ENCODE data around the gene KIFC3.

KIFC3 gene

DNA sequence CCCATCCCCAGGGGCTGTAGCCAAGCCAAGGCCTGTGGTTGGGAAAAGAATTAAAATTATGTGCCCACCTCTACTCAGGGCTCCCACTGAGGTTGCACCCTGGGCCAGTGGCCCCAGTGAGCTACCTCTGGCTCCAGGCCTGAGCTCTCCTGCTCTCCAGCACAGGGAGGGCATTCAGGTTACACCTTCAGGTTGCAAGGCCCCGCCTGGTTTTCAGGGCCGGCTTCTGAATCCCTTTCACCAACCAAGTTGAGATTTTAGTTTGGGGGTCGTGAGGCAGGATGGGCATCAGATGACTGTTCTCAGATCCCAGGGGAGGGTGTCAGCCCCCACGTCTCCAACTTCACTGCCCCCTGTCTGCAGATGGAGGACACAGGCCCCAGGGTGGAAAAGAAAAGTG is 74.7 kb downstream of the KIFC3 start:
- TF ChIP-seq TAF1 (IDR thresholded peaks at IDR 0.05; ENCODE audit: borderline replicate concordance, insufficient read depth, low read length) (no peak), SIN3A (IDR thresholded peaks at IDR 0.05; ENCODE audit: borderline replicate concordance, insufficient read depth, low read length) (no peak), POLR2AphosphoS5 (IDR thresholded peaks at IDR 0.05; ENCODE audit: low read depth, low read length) (no peak), FOXP2 (optimal IDR thresholded peaks at IDR 0.05; ENCODE audit: borderline replicate concordance, extremely low read depth, extremely low read length, insufficient read depth) (no peak)
- TF ChIP-seq, protein P1, sequence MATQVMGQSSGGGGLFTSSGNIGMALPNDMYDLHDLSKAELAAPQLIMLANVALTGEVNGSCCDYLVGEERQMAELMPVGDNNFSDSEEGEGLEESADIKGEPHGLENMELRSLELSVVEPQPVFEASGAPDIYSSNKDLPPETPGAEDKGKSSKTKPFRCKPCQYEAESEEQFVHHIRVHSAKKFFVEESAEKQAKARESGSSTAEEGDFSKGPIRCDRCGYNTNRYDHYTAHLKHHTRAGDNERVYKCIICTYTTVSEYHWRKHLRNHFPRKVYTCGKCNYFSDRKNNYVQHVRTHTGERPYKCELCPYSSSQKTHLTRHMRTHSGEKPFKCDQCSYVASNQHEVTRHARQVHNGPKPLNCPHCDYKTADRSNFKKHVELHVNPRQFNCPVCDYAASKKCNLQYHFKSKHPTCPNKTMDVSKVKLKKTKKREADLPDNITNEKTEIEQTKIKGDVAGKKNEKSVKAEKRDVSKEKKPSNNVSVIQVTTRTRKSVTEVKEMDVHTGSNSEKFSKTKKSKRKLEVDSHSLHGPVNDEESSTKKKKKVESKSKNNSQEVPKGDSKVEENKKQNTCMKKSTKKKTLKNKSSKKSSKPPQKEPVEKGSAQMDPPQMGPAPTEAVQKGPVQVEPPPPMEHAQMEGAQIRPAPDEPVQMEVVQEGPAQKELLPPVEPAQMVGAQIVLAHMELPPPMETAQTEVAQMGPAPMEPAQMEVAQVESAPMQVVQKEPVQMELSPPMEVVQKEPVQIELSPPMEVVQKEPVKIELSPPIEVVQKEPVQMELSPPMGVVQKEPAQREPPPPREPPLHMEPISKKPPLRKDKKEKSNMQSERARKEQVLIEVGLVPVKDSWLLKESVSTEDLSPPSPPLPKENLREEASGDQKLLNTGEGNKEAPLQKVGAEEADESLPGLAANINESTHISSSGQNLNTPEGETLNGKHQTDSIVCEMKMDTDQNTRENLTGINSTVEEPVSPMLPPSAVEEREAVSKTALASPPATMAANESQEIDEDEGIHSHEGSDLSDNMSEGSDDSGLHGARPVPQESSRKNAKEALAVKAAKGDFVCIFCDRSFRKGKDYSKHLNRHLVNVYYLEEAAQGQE (IDR thresholded peaks at IDR 0.05; ENCODE audit: insufficient read depth in 1 of 2, low read depth in 2 of 2, low read length in 2 of 2) = no peak

DNA sequence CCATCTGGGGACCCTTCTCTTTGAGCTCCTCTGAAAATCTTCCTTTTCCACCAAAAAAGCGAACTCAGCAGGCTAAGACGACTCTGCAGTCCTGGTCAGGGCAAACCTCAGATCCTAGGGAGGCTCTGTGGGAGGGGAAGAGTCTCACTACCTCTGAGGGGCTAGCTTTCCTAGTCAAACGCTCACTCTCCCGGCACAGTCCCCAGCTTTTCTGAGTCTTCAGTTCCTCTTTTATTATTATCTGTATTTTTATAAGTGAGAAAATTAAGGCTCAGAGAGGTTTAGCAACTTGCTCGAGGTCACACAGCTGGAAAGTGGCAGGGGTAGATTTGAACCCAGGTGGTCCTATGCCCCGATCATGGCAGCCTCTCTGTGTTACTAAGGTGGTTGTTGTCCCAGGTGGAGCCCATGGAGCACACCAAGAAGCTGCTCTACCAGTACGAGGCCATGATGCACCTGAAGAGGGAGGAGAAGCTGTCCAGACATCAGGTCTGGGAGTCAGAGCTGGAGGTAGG is 75.8 kb downstream of the KIFC3 start:
- TF ChIP-seq TAF1 (IDR thresholded peaks at IDR 0.05; ENCODE audit: borderline replicate concordance, insufficient read depth, low read length) = no peak
- TF ChIP-seq SIN3A (IDR thresholded peaks at IDR 0.05; ENCODE audit: borderline replicate concordance, insufficient read depth, low read length) = no peak
- no peak for TF ChIP-seq POLR2AphosphoS5 (IDR thresholded peaks at IDR 0.05; ENCODE audit: low read depth, low read length)
- TF ChIP-seq FOXP2 (optimal IDR thresholded peaks at IDR 0.05; ENCODE audit: borderline replicate concordance, extremely low read depth, extremely low read length, insufficient read depth) = no peak
- TF ChIP-seq, protein P1 (IDR thresholded peaks at IDR 0.05; ENCODE audit: insufficient read depth in 1 of 2, low read depth in 2 of 2, low read length in 2 of 2) = no peak

DNA sequence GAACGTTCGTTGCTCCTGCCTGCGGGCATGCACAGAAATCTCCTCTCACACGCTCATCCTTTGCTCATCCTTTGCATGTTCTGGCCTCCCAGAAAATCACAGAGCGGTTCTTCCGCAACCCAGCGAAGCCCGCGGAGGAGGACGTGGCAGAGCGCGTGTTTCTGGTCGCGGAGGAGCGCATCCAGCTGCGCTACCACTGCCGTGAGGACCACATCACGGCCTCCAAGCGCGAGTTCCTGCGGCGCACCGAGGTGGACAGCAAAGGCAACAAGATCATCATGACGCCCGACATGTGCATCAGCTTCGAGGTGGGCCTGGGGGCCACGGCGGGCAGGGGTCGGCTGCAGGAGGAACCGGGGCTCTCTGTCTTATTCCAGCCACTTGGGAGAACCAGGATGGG is 76.3 kb downstream of the KIFC3 start:
- TF ChIP-seq TAF1 (IDR thresholded peaks at IDR 0.05; ENCODE audit: borderline replicate concordance, insufficient read depth, low read length) (no peak), POLR2AphosphoS5 (IDR thresholded peaks at IDR 0.05; ENCODE audit: low read depth, low read length) (no peak), SIN3A (IDR thresholded peaks at IDR 0.05; ENCODE audit: borderline replicate concordance, insufficient read depth, low read length) (no peak), FOXP2 (optimal IDR thresholded peaks at IDR 0.05; ENCODE audit: borderline replicate concordance, extremely low read depth, extremely low read length, insufficient read depth) (no peak)
- TF ChIP-seq, protein P1 (IDR thresholded peaks at IDR 0.05; ENCODE audit: insufficient read depth in 1 of 2, low read depth in 2 of 2, low read length in 2 of 2) = no peak

DNA sequence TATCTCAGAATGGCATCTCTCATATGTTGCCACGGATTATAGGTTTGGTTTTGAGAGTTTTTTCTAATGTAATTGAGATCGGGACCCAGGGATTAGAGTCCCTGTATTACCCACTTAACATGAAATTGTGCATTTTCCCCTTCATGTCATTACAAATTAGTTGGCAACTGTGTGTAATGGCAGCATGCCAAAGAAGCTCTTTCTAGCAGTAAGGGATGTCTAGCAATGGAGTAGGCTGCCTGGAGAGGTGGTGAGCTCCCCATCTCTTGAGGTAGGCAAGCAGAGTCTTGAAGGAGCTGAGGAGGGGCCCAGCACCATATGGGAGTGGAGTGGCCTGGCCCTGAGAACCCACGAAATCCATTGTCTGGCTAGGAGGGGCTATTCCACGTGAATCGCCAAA is 76.7 kb downstream of the KIFC3 start:
- TF ChIP-seq FOXP2 (optimal IDR thresholded peaks at IDR 0.05; ENCODE audit: borderline replicate concordance, extremely low read depth, extremely low read length, insufficient read depth) (no peak), TAF1 (IDR thresholded peaks at IDR 0.05; ENCODE audit: borderline replicate concordance, insufficient read depth, low read length) (no peak), POLR2AphosphoS5 (IDR thresholded peaks at IDR 0.05; ENCODE audit: low read depth, low read length) (no peak), SIN3A (IDR thresholded peaks at IDR 0.05; ENCODE audit: borderline replicate concordance, insufficient read depth, low read length) (no peak)
- TF ChIP-seq, protein P1 (IDR thresholded peaks at IDR 0.05; ENCODE audit: insufficient read depth in 1 of 2, low read depth in 2 of 2, low read length in 2 of 2) = no peak

DNA sequence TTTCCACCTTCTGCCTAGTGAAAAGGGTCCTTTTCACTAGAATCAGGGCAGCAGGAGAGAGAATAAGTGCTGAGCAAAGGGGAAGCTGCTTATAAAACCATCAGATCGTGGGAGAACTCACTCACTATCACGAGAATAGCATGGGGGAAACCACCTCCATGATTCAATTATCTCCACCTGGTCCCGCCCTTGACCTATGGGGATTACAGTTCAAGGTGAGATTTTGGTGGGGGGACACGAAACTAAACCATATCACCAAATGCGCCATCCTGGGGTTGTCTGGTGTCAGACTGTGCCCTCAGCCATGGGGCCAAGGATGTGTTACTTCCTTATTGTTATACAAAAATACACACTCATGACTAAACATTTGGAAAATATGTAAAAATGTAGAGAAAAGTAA is 77.1 kb downstream of the KIFC3 start:
- no peak for TF ChIP-seq SIN3A (IDR thresholded peaks at IDR 0.05; ENCODE audit: borderline replicate concordance, insufficient read depth, low read length)
- TF ChIP-seq POLR2AphosphoS5 (IDR thresholded peaks at IDR 0.05; ENCODE audit: low read depth, low read length) = no peak
- TF ChIP-seq, protein P1 (IDR thresholded peaks at IDR 0.05; ENCODE audit: insufficient read depth in 1 of 2, low read depth in 2 of 2, low read length in 2 of 2) = no peak
- no peak for TF ChIP-seq FOXP2 (optimal IDR thresholded peaks at IDR 0.05; ENCODE audit: borderline replicate concordance, extremely low read depth, extremely low read length, insufficient read depth)

Measured in PFSK-1 (cell line).